Upper lobe of left lung (tissue), 4 donors: ENCODE data around the gene GNG5.

Experiments used
- CTCF ChIP-seq, 6 experiments: fragments of 450-650 bp in 4 of 6; fragments of 200-600 bp in 2 of 6; sonication (generic) in 2 of 6; IDR thresholded peaks; one replicate each; pipeline ENCODE4 v1.5.1; 2016 to 2019; ENCODE audit warnings: antibody characterized with exemption in 6 of 6
- POLR2AphosphoS5 ChIP-seq, 2 donors: sonication (generic); formaldehyde crosslinking; IDR thresholded peaks; one replicate each; pipeline ENCODE4 v1.5.1; 2017; ENCODE audit warnings: antibody characterized with exemption in 2 of 2

- TF ChIP-seq POLR2AphosphoS5 (IDR thresholded peaks at IDR 0.05) (no peak), CTCF (IDR thresholded peaks at IDR 0.05) (no peak)
Observed at GRCh38 chr1:84462118-84462517, 44.3 kb downstream of the GNG5 start.
